ENCODE data around the gene SLAMF6. TPM values are rescaled to one million over a fixed set of nuclear protein-coding genes. Genes with fewer than 3 reads are reported as not detected.

SLAMF6 gene
- total RNA-seq, 4 donors from 2014 or later = 0.60 to 6.7 (median 2.3) TPM; not detected in 1

DNA sequence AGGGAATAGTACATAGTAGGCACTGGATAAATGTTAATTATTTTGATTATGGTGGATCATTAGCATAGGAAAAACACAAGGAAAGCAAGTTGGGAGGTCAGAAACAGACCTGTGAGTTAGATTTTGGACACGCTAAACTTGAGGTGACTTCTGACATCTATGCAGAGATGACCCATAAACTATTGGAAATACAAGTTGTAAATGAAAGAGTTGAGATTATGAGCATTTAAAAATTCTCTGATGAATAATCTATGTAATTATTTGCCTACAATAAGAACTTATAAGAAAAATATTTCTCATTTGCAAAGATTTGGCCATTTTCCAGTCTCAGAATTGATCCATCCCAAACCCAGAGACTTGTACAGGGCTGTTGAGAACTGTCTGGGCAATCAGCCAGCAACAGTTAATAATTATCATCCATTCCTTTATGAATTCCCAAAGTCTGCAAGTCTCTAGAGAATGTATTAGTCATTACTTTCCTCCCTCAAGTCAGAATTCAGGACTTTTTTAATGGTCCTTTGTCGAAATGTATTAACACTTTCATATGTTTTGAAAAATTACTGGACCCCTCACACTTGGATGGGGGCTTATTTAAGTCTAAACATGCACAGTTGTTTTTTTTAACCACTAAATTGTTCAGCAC is 19.4 kb upstream of the SLAMF6 start:
- Histone ChIP-seq H3K27ac (peak overlapping the region in 2 of 4 donors; percentile 51 to 88), H3K4me1 (peaks cover 0 to 50% (median 23%) of the 10 kb centered on the region in 4 donors), H3K27me3 (no peaks in the 10 kb centered on the region), H3K36me3 (no peaks in the 10 kb centered on the region), H3K9me3 (no peaks in the 10 kb centered on the region), H3K4me3 (no peak overlapping the region)
- no peak for TF ChIP-seq EP300 (IDR thresholded peaks at IDR 0.05; ENCODE audit: low read depth)
- TF ChIP-seq POLR2A (IDR thresholded peaks at IDR 0.05) = no peak
- TF ChIP-seq POLR2AphosphoS5 (IDR thresholded peaks at IDR 0.05) = no peak
- no peak for TF ChIP-seq CTCF (IDR thresholded peaks at IDR 0.05)
- no peak for DNase-seq
- 0 to 47% methylated on average over 2 of the region's 2 CpGs for WGBS, 2 donors (ENCODE audit: low coverage in 1 of 2)
- intact Hi-C loops (cut with DNase I; ENCODE audit: low total_unique reads) (no loop called here), in situ Hi-C loops (cut with MboI; ENCODE audit: low pct_ligation_motif_present in 1 of 4, low pct_unique_long_range_greater_than_20kb in 1 of 4, low sequenced_read_pairs in 3 of 4) (loop anchor here in 1 of 4 donors (10.0 kb wide), 1 partner anchor 108 kb away; no protein-coding TSS in a partner anchor)

DNA sequence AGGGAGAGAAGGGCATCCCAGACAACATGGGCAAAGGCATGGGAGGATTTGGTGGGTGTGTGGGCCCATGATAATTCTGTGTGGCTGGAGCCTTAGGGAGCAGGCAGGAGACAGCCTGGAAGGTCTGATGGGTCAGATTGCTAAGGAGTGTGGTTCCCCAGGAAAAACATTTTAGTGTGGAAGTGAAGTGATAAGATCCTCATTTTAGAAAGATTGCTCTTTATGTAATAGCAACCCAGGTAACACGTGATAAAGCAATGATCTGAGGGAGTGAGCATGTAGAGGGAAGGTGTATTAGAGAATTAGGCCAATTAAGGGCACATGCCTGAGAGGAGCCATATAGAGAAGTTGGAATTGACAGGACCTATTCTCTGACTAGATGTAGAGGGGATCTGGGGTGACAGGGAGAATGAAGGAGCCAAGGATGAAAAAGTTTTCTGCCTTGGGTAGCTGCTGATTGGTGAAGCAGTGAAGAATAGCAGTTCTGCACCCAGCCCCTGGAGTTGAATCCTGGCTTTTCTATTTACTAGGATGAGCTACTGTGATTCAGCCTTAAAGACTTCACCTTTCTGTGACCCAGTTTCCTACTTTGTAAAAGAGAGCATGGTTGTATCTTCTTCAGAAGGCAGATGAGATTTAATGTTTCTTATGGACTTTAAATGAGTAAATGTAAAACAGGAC is 18.7 kb upstream of the SLAMF6 start:
- intact Hi-C loops (cut with DNase I; ENCODE audit: low total_unique reads) = no loop called here
- H3K27me3 ChIP-seq = no peaks in the 10 kb centered on the region
- H3K4me1 ChIP-seq = peaks cover 0 to 50% (median 23%) of the 10 kb centered on the region in 4 donors
- H3K27ac ChIP-seq = peak overlapping the region; percentile 51 to 88 (median 84)
- TF ChIP-seq POLR2A (IDR thresholded peaks at IDR 0.05) (no peak), POLR2AphosphoS5 (IDR thresholded peaks at IDR 0.05) (no peak), EP300 (IDR thresholded peaks at IDR 0.05; ENCODE audit: low read depth) (no peak), CTCF (IDR thresholded peaks at IDR 0.05) (no peak)
- H3K9me3 ChIP-seq = no peaks in the 10 kb centered on the region
- no peaks in the 10 kb centered on the region for H3K36me3 ChIP-seq
- 55 to 70% methylated on average over 1 of the region's 1 CpG for WGBS, 2 donors (ENCODE audit: low coverage in 1 of 2)
- no peak for DNase-seq
- H3K4me3 ChIP-seq = no peak overlapping the region
- in situ Hi-C loops (cut with MboI; ENCODE audit: low pct_ligation_motif_present in 1 of 4, low pct_unique_long_range_greater_than_20kb in 1 of 4, low sequenced_read_pairs in 3 of 4) = loop anchor here in 1 of 4 donors (10.0 kb wide), 1 partner anchor 107 kb away; no protein-coding TSS in a partner anchor

DNA sequence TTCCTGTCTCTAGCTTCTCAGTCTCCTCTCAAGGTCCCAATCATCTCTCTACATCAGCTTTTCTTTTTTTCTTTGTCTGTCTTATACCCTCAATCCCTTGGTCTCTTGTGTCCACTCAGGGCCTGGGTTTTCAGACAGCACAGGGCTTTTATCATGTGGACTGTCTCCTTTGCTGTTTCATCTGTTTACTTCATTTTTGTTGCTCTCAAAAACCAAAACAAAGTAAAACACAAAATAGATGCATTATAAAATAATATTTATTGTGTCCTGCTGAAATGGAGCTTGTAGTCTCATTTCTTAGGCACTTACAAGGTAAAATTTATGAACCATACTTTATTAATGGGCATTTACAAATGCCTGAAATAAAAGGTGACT is 17.8 kb upstream of the SLAMF6 start:
- H3K27me3 ChIP-seq = no peaks in the 10 kb centered on the region
- in situ Hi-C loops (cut with MboI; ENCODE audit: low pct_ligation_motif_present in 1 of 4, low pct_unique_long_range_greater_than_20kb in 1 of 4, low sequenced_read_pairs in 3 of 4) (loop anchor here in 1 of 4 donors (10.0 kb wide), 1 partner anchor 106 kb away; no protein-coding TSS in a partner anchor), intact Hi-C loops (cut with DNase I; ENCODE audit: low total_unique reads) (no loop called here)
- no peaks in the 10 kb centered on the region for H3K36me3 ChIP-seq
- peak overlapping the region; percentile 83 to 88 (median 85) for H3K27ac ChIP-seq
- no peak for TF ChIP-seq POLR2A (IDR thresholded peaks at IDR 0.05)
- no peak for TF ChIP-seq CTCF (IDR thresholded peaks at IDR 0.05)
- no peak for TF ChIP-seq POLR2AphosphoS5 (IDR thresholded peaks at IDR 0.05)
- H3K4me1 ChIP-seq = peaks cover 0 to 50% (median 23%) of the 10 kb centered on the region in 4 donors
- peaks cover 0 to 5% of the 10 kb centered on the region in 2 donors for H3K9me3 ChIP-seq
- DNase-seq = no peak
- H3K4me3 ChIP-seq = no peak overlapping the region

DNA sequence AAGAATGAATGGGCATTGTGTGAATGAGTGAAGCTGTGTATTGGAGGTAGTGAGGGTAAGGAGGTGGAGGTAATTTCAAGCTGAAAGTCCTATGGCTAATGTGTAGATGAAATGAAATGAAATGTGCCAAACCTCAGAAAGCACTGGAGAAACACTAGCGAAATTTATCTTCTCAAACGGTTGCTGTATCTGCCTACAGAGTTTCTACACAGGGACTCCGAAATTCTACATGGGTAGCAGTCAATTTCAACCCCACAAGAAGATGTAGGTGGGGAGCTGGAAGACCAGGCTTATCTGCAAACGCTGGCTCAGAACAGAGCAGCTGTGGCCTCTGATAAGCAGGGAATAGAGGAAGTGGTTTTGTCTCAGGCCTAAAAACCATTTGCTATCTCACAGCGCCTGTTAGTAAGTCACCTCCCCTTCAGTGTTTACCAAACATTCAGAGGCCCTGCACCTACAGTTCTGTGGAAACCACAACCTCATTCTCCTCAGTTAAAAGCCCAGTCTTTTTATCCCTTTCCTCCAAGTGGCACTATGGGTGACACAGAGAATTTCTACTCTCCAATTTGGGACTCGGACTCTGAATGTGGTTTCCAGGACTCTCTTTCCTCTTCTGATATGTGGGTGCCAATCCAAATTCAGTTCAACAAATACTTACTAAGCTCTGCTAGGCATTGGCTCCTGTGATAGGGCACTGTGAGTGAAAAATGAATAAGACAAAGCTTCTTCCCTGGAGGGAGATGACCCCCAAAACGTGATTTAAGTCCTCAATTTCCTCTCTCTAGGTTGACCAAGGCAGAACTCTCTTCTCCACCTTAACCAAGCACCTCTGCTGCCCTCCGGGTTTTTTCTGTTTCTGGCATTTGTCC is 17.2 kb upstream of the SLAMF6 start:
- H3K4me1 ChIP-seq = peaks cover 0 to 50% (median 23%) of the 10 kb centered on the region in 4 donors
- TF ChIP-seq EP300 (IDR thresholded peaks at IDR 0.05; ENCODE audit: low read depth) (no peak), POLR2A (IDR thresholded peaks at IDR 0.05) (no peak), POLR2AphosphoS5 (IDR thresholded peaks at IDR 0.05) (peak in 2 of 3 donors; percentile 55)
- H3K36me3 ChIP-seq = no peaks in the 10 kb centered on the region
- in situ Hi-C loops (cut with MboI; ENCODE audit: low pct_ligation_motif_present in 1 of 4, low pct_unique_long_range_greater_than_20kb in 1 of 4, low sequenced_read_pairs in 3 of 4) (loop anchor here in 1 of 4 donors (10.0 kb wide), 1 partner anchor 105 kb away; no protein-coding TSS in a partner anchor), intact Hi-C loops (cut with DNase I; ENCODE audit: low total_unique reads) (no loop called here)
- WGBS, 2 donors (ENCODE audit: low coverage in 1 of 2) = 20 to 27% methylated on average over 4 to 8 of the region's 8 CpGs
- H3K27ac ChIP-seq = peak overlapping the region; percentile 83 to 88 (median 85)
- no peaks in the 10 kb centered on the region for H3K27me3 ChIP-seq
- no peak overlapping the region for H3K4me3 ChIP-seq
- H3K9me3 ChIP-seq = peaks cover 5 to 11% of the 10 kb centered on the region in 2 donors
- peak; percentile 64 for DNase-seq
